GM12873 (cell line): ENCODE measurements around the gene VWA2.

Source experiments
- CTCF ChIP-seq: IDR thresholded peaks from 2 replicates; pipeline ENCODE4 v1.5.1; 2012; ENCODE audit warnings: low read depth, mild to moderate bottlenecking, moderate library complexity, low read length, control low read depth; ENCODE audit not compliant: insufficient read depth; ENCODE audit errors: missing control alignments

The VWA2 gene

GRCh38 chr10:114255227-114255626, 16.2 kb downstream of the VWA2 start:
- no peak for TF ChIP-seq CTCF

GRCh38 chr10:114256008-114256765, 17.1 kb downstream of the VWA2 start:
- no peak for TF ChIP-seq CTCF

GRCh38 chr10:114256822-114257221, 17.8 kb downstream of the VWA2 start:
- no peak for TF ChIP-seq CTCF

GRCh38 chr10:114257498-114257897, 18.4 kb downstream of the VWA2 start:
- TF ChIP-seq CTCF: no peak

- no peak for TF ChIP-seq CTCF
Measured at GRCh38 chr10:114258274-114258840, 19.3 kb downstream of the VWA2 start.

GRCh38 chr10:114259824-114260223, 20.8 kb downstream of the VWA2 start:
- TF ChIP-seq CTCF: no peak

GRCh38 chr10:114260366-114260765, 21.3 kb downstream of the VWA2 start:
- no peak for TF ChIP-seq CTCF
